A549 (cell line): ENCODE data around the gene HEATR1. TPM values are rescaled to one million over a fixed set of nuclear protein-coding genes. Genes with fewer than 3 reads are reported as not detected.

Source experiments
- ATAC-seq, 2 experiments: fragments of 200-7000 bp in 1 of 2; fragments of >200 bp in 1 of 2; cut with Nextera tagmentation in 1 of 2; cut with Tn5 transposase in 1 of 2; 3 replicates each; pipeline versions ENCODE4 v1.8.0 to v1.9.1; 2018 to 2020; ENCODE audit warnings: mild to moderate bottlenecking in 1 of 2, moderate library complexity in 1 of 2
- CTCF ChIA-PET: fragments of 300-600 bp; sonication (Branson Sonifier 250); formaldehyde crosslinking; extraction: SDS; loops from one replicate; lab custom pipeline; 2021; ENCODE audit warnings: antibody characterized with exemption, inconsistent platforms; lab: Yijun Ruan, JAX
- POLR2A ChIA-PET: fragments of 350-600 bp; formaldehyde crosslinking; extraction: SDS; loops from one replicate; lab custom pipeline; 2021; ENCODE audit warnings: antibody characterized with exemption, inconsistent platforms; lab: Yijun Ruan, JAX
- DNase-seq, 2 experiments: peaks; one replicate each; pipeline versions ENCODE4 v3.0.0 to v3.0.0-alpha.2; 2011 to 2016; ENCODE audit warnings: low read depth in 1 of 2, low spot score in 1 of 2
- FAIRE-seq: peaks from 2 replicates; lab custom pipeline; 2011; peaks lifted over from hg19 to GRCh38; lab: Jason Lieb, UNC
- H3K27ac ChIP-seq, 2 experiments: fragments of >200 bp; sonication (Bioruptor Twin); formaldehyde crosslinking; 3 replicates each; pipeline ENCODE4 v1.5.1; 2016 to 2017
- H3K4me1 ChIP-seq: fragments of >200 bp; sonication (Bioruptor Twin); formaldehyde crosslinking; 3 replicates; pipeline ENCODE4 v1.6.1; 2016
- H3K4me2 ChIP-seq: fragments of >200 bp; sonication (Bioruptor Twin); formaldehyde crosslinking; 3 replicates; pipeline ENCODE4 v1.6.1; 2016
- H3K4me3 ChIP-seq: fragments of >200 bp; sonication (Bioruptor Twin); formaldehyde crosslinking; 3 replicates; pipeline ENCODE4 v1.5.1; 2016
- H3K9me3 ChIP-seq: fragments of >200 bp; sonication (Bioruptor Twin); formaldehyde crosslinking; 3 replicates; pipeline ENCODE4 v1.6.1; 2016
- BHLHE40 ChIP-seq: IDR thresholded peaks from 2 replicates; pipeline ENCODE4 v1.6.1; 2012; ENCODE audit warnings: low read depth, low read length, inconsistent platforms
- CBX8 ChIP-seq: fragments of 200-600 bp; sonication (generic); IDR thresholded peaks from 2 replicates; pipeline ENCODE4 v1.6.1; 2016
- CEBPB ChIP-seq, 2 experiments: fragments of >200 bp in 1 of 2; sonication (Bioruptor Twin) in 1 of 2; formaldehyde crosslinking in 1 of 2; IDR thresholded peaks; 2 replicates each; pipeline ENCODE4 v1.6.1; 2012 to 2016
- EP300 ChIP-seq, 2 experiments: fragments of >200 bp; sonication (Bioruptor Twin); formaldehyde crosslinking; IDR thresholded peaks; 2 replicates in 1 of 2; 3 replicates in 1 of 2; pipeline ENCODE4 v1.6.1; 2016 to 2017
- ESRRA ChIP-seq: fragments of 150-350 bp; IDR thresholded peaks from 2 replicates; pipeline ENCODE4 v1.6.1; 2014; ENCODE audit warnings: mild to moderate bottlenecking, low read length, borderline replicate concordance
- FOSL2 ChIP-seq, 2 experiments: fragments of 450-650 bp in 1 of 2; fragments of >200 bp in 1 of 2; sonication (Bioruptor Twin) in 1 of 2; formaldehyde crosslinking; IDR thresholded peaks; 2 replicates each; pipeline versions ENCODE4 v1.5.0 to v1.6.1; 2016 to 2020; ENCODE audit warnings: mild to moderate bottlenecking in 1 of 2, moderate library complexity in 1 of 2
- HOXA7 ChIP-seq: fragments of 250-450 bp; sonication (Bioruptor Pico); IDR thresholded peaks from 2 replicates; pipeline ENCODE4 v1.5.0; 2020; ENCODE audit warnings: mild to moderate bottlenecking, moderate library complexity
- HOXB13 ChIP-seq: fragments of 250-450 bp; sonication (Bioruptor Pico); IDR thresholded peaks from 2 replicates; pipeline ENCODE4 v1.5.0; 2020; ENCODE audit warnings: low read depth, mild to moderate bottlenecking, moderate library complexity
- MAFK ChIP-seq: fragments of 450-650 bp; IDR thresholded peaks from 2 replicates; pipeline ENCODE4 v1.6.1; 2014; ENCODE audit not compliant: partially characterized antibody
- MYC ChIP-seq: IDR thresholded peaks from 2 replicates; pipeline ENCODE4 v1.6.1; 2012; ENCODE audit warnings: mild to moderate bottlenecking, inconsistent platforms, low read length, improper control_type of control experiment, borderline replicate concordance
- POLR2A ChIP-seq: IDR thresholded peaks from 2 replicates; pipeline ENCODE4 v1.6.1; 2012; ENCODE audit warnings: mild to moderate bottlenecking, low read length
- POLR2AphosphoS2 ChIP-seq: conservative IDR thresholded peaks from 2 replicates; pipeline ENCODE4 v1.6.1; 2012; ENCODE audit warnings: low read length, improper control_type of control experiment, inconsistent platforms
- RARB ChIP-seq: fragments of 250-450 bp; sonication (Bioruptor Pico); IDR thresholded peaks from 2 replicates; pipeline ENCODE4 v1.8.0; 2021; ENCODE audit warnings: mild to moderate bottlenecking, moderate library complexity
- RCOR1 ChIP-seq: fragments of 150-350 bp; IDR thresholded peaks from 2 replicates; pipeline ENCODE4 v1.6.1; 2014; ENCODE audit warnings: antibody characterized with exemption, low read length, low read depth
- REST ChIP-seq: fragments of 200-600 bp; sonication (generic); IDR thresholded peaks from 2 replicates; pipeline ENCODE4 v1.6.1; 2016; ENCODE audit warnings: antibody characterized with exemption, mild to moderate bottlenecking, moderate library complexity
- RNF2 ChIP-seq: fragments of 200-600 bp; sonication (generic); IDR thresholded peaks from 2 replicates; pipeline ENCODE4 v1.6.1; 2016; ENCODE audit warnings: low read depth, mild to moderate bottlenecking, antibody characterized with exemption, moderate library complexity, borderline replicate concordance
- TFCP2L1 ChIP-seq: fragments of 250-450 bp; sonication (Bioruptor Pico); IDR thresholded peaks from 2 replicates; pipeline ENCODE4 v1.5.0; 2021; ENCODE audit warnings: mild to moderate bottlenecking
- ZC3H11A ChIP-seq: fragments of 450-650 bp; IDR thresholded peaks from 2 replicates; pipeline ENCODE4 v1.6.1; 2014; ENCODE audit warnings: antibody characterized with exemption, mild to moderate bottlenecking
- WGBS: methylation state at CpG from one replicate; pipeline ENCODE4 v1.1.6; 2017; ENCODE audit errors: missing lambda C conversion rate; 5-methylcytosine and 5-hydroxymethylcytosine counted together
- polyA plus RNA-seq, 4 experiments: library from polyadenylated mRNA; depleted of rRNA in 3 of 4; stranded (reverse); fragments of >200 nt; fragmentation: RNase III in 1 of 4; extraction: RNeasy Plus Mini Kit Qiagen cat#74134 plus additional on column Dnase treatment in 1 of 4; gene quantifications; 2 replicates in 3 of 4; 3 replicates in 1 of 4; pipeline ENCODE4 v1.2.3, GENCODE V29; 2011 to 2017
- TF ChIP-seq, protein P1 (sequence below): fragments of 150-350 bp; IDR thresholded peaks from 2 replicates; pipeline ENCODE4 v1.6.1; 2014; ENCODE audit warnings: low read depth, mild to moderate bottlenecking, low read length
- TF ChIP-seq, protein P2 (sequence below): fragments of 250-450 bp; sonication (Bioruptor Pico); IDR thresholded peaks from 2 replicates; pipeline ENCODE4 v1.5.0; 2020; ENCODE audit warnings: low read depth, mild to moderate bottlenecking, moderate library complexity
- TF ChIP-seq, protein P3 (sequence below): IDR thresholded peaks from 2 replicates; pipeline ENCODE4 v1.6.1; 2012
- TF ChIP-seq, protein P4 (sequence below): IDR thresholded peaks from 2 replicates; pipeline ENCODE4 v1.6.1; 2012; ENCODE audit warnings: low read depth, borderline replicate concordance

The HEATR1 gene
- polyA plus RNA-seq, 2 of the 4 experiments (the other 2 are of a cell fraction): 22.3 to 50.1 TPM

DNA sequence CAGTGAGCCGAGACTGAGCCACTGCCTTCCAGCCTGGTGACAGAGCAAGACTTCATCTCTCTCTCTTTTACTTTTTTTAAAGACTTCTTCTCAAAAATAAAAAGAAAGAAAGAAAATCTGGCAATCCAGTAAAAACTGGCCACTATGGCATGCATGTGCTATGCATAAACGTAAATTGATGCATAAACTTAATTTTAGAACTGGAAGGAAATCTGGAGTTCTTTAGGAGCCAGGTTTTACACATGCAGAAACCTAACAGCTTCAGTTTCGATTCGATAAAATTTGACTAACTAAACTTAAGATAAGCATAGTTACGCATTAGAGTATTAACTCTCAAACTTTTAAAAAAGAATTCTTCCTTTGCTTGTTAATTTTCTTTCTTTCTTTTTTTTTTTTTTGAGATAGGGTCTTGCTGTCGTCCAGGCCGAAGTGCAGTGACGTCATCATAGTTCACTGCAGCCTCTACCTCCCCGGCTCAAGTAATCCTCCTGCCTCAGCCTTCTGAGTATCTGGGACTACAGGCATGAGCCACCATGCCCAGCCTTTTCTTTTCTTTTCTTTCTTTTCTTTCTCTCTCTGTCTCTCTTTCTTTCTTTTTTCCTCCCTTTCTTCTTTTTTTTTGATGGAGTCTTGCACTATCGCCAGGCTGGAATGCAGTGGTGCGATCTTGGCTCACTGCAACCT, 92.4 kb downstream of the HEATR1 start (continued):
- no peak for TF ChIP-seq EP300 (IDR thresholded peaks at IDR 0.05)

DNA sequence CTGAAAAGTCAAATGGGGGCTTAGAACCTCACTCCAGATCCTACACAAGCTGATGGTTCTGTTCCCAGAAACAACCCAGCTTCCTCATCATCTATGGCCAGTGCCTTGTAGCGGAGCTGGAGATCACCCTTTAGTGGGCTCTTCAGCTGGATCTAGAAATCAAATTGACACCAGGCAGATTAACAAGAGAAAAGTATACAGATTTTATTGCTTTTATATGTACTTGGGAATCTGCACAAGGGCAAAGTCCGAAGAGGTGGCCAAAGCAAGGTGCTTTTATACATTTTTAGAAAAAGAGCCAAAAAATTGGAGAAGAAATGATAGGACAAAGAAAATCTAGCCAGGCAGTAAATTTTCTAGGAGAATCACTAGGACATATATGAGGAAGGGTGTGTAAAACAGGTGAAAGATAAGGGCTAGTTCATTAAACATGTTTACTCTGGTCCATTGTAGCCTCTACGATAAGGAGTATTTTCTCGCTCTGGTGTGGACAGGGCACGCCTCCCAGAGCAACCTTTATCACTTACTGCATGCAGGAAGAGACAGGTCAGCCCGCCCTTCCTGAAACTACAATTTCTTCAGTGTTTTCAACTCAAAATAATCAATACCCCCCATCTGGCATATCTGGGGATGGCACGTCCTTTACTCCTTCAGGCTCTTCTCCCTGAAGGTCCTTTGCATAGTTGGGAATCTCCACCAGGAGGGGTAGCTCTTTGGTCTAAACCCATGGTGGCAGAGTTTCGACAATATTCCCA, 94.5 kb downstream of the HEATR1 start:
- ChIA-PET POLR2A (no interaction called here), CTCF (interaction anchor here (1.6 kb wide), 1 partner anchor 9 kb away, joined by 5 read pairs; no protein-coding TSS in a partner anchor)
- DNase-seq (no peak), ATAC-seq (peak; percentile 34 to 45; a peak in 2 of 6 replicates), FAIRE-seq (no peak)
- Histone ChIP-seq H3K27ac (no peak overlapping the region), H3K4me1 (0 out of 3 replicates have a peak, but pooled peaks cover 5% of the 10 kb centered on the region), H3K4me3 (no peak overlapping the region), H3K4me2 (no peak overlapping the region), H3K9me3 (no peaks in the 10 kb centered on the region)
- WGBS: 83% methylated on average over 8 of the region's 8 CpGs
- TF ChIP-seq RARB (CRISPR knock-in tag) (no peak), MYC (no peak), POLR2AphosphoS2 (no peak), HOXA7 (CRISPR knock-in tag) (no peak), HOXB13 (CRISPR knock-in tag) (no peak)
- TF ChIP-seq, protein P1, sequence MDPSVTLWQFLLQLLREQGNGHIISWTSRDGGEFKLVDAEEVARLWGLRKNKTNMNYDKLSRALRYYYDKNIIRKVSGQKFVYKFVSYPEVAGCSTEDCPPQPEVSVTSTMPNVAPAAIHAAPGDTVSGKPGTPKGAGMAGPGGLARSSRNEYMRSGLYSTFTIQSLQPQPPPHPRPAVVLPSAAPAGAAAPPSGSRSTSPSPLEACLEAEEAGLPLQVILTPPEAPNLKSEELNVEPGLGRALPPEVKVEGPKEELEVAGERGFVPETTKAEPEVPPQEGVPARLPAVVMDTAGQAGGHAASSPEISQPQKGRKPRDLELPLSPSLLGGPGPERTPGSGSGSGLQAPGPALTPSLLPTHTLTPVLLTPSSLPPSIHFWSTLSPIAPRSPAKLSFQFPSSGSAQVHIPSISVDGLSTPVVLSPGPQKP: no peak

DNA sequence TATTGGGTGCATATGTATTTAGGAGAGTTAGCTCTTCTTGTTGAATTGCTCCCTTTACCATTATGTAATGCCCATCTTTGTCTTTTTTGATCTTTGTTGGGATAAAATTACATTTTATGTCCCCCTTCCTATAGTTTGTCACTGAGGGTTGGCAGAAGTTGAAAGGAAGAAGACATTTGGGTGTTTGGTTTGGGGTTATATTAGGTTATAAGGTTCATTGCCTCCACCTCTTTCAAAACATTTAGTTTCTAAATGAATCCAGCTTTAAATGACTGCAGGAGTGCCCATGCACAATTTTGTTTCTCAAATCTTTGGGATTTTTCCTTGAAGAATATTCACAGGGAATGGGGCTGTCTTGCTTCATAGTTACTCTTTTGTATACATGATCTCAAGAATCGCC, 95.1 kb downstream of the HEATR1 start:
- CTCF ChIA-PET: interaction anchor here (1.6 kb wide), 1 partner anchor 9 kb away, joined by 5 read pairs; no protein-coding TSS in a partner anchor
- ATAC-seq (no peak), DNase-seq (no peak), FAIRE-seq (no peak)
- no peak overlapping the region for H3K4me3 ChIP-seq
- no peak overlapping the region for H3K4me2 ChIP-seq
- no peak for TF ChIP-seq REST
- TF ChIP-seq, protein P2, sequence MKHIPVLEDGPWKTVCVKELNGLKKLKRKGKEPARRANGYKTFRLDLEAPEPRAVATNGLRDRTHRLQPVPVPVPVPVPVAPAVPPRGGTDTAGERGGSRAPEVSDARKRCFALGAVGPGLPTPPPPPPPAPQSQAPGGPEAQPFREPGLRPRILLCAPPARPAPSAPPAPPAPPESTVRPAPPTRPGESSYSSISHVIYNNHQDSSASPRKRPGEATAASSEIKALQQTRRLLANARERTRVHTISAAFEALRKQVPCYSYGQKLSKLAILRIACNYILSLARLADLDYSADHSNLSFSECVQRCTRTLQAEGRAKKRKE (CRISPR knock-in tag): no peak
- TF ChIP-seq, protein P3, sequence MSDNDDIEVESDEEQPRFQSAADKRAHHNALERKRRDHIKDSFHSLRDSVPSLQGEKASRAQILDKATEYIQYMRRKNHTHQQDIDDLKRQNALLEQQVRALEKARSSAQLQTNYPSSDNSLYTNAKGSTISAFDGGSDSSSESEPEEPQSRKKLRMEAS: no peak
- no peak for TF ChIP-seq MAFK
- TF ChIP-seq ESRRA: no peak
- no peak for TF ChIP-seq CEBPB (IDR thresholded peaks at IDR 0.05)
- TF ChIP-seq RCOR1: no peak
- no peak for TF ChIP-seq CBX8
- TF ChIP-seq FOSL2 (IDR thresholded peaks at IDR 0.05): no peak
- no peak for TF ChIP-seq FOSL2 (CRISPR knock-in tag; IDR thresholded peaks at IDR 0.05)
- TF ChIP-seq HOXA7 (CRISPR knock-in tag): no peak
- TF ChIP-seq RNF2: no peak
- TF ChIP-seq POLR2A: no peak
- no peak for TF ChIP-seq ZC3H11A
- no peak for TF ChIP-seq MYC
- no peak for TF ChIP-seq TFCP2L1 (CRISPR knock-in tag)
- TF ChIP-seq, protein P4, sequence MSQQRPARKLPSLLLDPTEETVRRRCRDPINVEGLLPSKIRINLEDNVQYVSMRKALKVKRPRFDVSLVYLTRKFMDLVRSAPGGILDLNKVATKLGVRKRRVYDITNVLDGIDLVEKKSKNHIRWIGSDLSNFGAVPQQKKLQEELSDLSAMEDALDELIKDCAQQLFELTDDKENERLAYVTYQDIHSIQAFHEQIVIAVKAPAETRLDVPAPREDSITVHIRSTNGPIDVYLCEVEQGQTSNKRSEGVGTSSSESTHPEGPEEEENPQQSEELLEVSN: no peak
- TF ChIP-seq BHLHE40: no peak
- 80% methylated on average over 1 of the region's 1 CpG for whole genome bisulfite sequencing
- POLR2A ChIA-PET: no interaction called here
- no peak overlapping the region for H3K27ac ChIP-seq
- H3K4me1 ChIP-seq: 0 out of 3 replicates have a peak, but pooled peaks cover 5% of the 10 kb centered on the region
- H3K9me3 ChIP-seq: no peaks in the 10 kb centered on the region
